Psoas muscle (tissue), 8 donors: ENCODE measurements around the gene RPTOR. TPM values are rescaled to one million over a fixed set of nuclear protein-coding genes. Genes with fewer than 3 reads are reported as not detected.

Source experiments
- ATAC-seq, 4 donors: fragments of 200-7000 bp; cut with Tn5 transposase; one replicate each; pipeline ENCODE4 v1.9.1; 2020; ENCODE audit warnings: moderate library complexity in 3 of 4, mild to moderate bottlenecking in 2 of 4
- DNase-seq, 2 donors: peaks; one replicate each; pipeline ENCODE4 v3.0.0-alpha.2; 2020
- H3K27ac ChIP-seq: fragments of 200-600 bp; one replicate; pipeline ENCODE4 v1.8.0; 2022
- H3K27me3 ChIP-seq, 3 donors: fragments of 200-600 bp in 1 of 3; one replicate each; pipeline versions ENCODE4 v1.6.1 to v1.8.0; 2013 to 2022; ENCODE audit warnings: low read length in 2 of 3, mild to moderate bottlenecking in 2 of 3, moderate library complexity in 1 of 3; ENCODE audit not compliant: insufficient read depth in 3 of 3
- H3K36me3 ChIP-seq, 2 donors: fragments of 200-600 bp in 1 of 2; one replicate each; pipeline versions ENCODE4 v1.6.1 to v1.8.0; 2013 to 2022; ENCODE audit warnings: low read depth in 1 of 2, mild to moderate bottlenecking in 1 of 2, moderate library complexity in 1 of 2; ENCODE audit not compliant: insufficient read depth in 1 of 2
- H3K4me1 ChIP-seq: fragments of 200-600 bp; one replicate; pipeline ENCODE4 v1.8.0; 2022
- H3K4me3 ChIP-seq: fragments of 200-600 bp; one replicate; pipeline ENCODE4 v1.8.0; 2022; ENCODE audit warnings: mild to moderate bottlenecking
- H3K9me3 ChIP-seq: fragments of 200-600 bp; one replicate; pipeline ENCODE4 v1.8.0; 2022
- CTCF ChIP-seq: fragments of 200-600 bp; IDR thresholded peaks from one replicate; pipeline ENCODE4 v1.8.0; 2022; ENCODE audit warnings: antibody characterized with exemption
- WGBS, 3 donors: extraction: QIAGEN DNeasy Blood & Tissue Kit; methylation state at CpG; one replicate each; pipeline versions ENCODE4 v1.1.6 to v1.1.7; 2013; 5-methylcytosine and 5-hydroxymethylcytosine counted together
- intact Hi-C, 2 donors: fragments of 100-400 bp; cut with DNase I; formaldehyde crosslinking; loops; one replicate each; pipeline versions ENCODE4 v1.11.0 to v1.14.2; 2022
- polyA plus RNA-seq, 3 donors: library from polyadenylated mRNA; stranded (reverse); fragments of 200-250 nt; gene quantifications; one replicate each; pipeline ENCODE4 v1.2.3, GENCODE V29; 2013
- total RNA-seq, 4 donors: library from RNA; stranded (reverse); fragmentation: NEBNext Ultra II Directional in 2 of 4; extraction: Animal tissue kit (Norgen Biotek cat#: 25700) in 2 of 4; gene quantifications; one replicate each; pipeline versions ENCODE4 v1.2.1 to v1.2.4, GENCODE V29; 2021 to 2023
- donor health status: healthy with polysubstance abuse.
- donor health status: DM: no; HTN: no; CAD: no; lungs with moderate emphysema.
- donor health status: Bipolar disorder and iron deficiency.
- donor health status: healthy.
- donor health status: DM: yes; HTN: yes; CAD: no.
- donor health status: DM: no; HTN: no; CAD: no.
- donor health status: DM: no; HTN: no; CAD: no.
- donor health status: DM: yes; HTN: yes; CAD: no.

Gene RPTOR
- total and polyA plus RNA-seq, 7 donors: 13.6 to 82.2 (median 32.5) TPM

- Histone ChIP-seq H3K4me1 (peaks cover 20% of the 10 kb centered on the region), H3K9me3 (no peaks in the 10 kb centered on the region), H3K27ac (no peak overlapping the region), H3K36me3 (peaks cover 0 to 12% of the 10 kb centered on the region in 2 donors), H3K27me3 (peaks cover 0 to 3% (median 0%) of the 10 kb centered on the region in 3 donors), H3K4me3 (no peak overlapping the region)
- ATAC-seq: peak in 2 of 4 donors; percentile 7 to 25
- WGBS, 3 donors: 34 to 58% (median 35%) methylated on average over 10 of the region's 10 CpGs
- peak in 1 of 2 donors; percentile 50 for DNase-seq
- intact Hi-C loops: loop anchor here in 1 of 2 donors (10.0 kb wide), 1 partner anchor 105 kb away; no protein-coding TSS in a partner anchor
- TF ChIP-seq CTCF: no peak
Measured at GRCh38 chr17:80969674-80970043, 425.0 kb downstream of the RPTOR start.

GRCh38 chr17:80970044-80970761, 425.6 kb downstream of the RPTOR start:
- Histone ChIP-seq H3K9me3 (no peaks in the 10 kb centered on the region), H3K4me3 (no peak overlapping the region), H3K4me1 (peaks cover 20% of the 10 kb centered on the region), H3K36me3 (peaks cover 0 to 6% of the 10 kb centered on the region in 2 donors), H3K27ac (no peak overlapping the region), H3K27me3 (peaks cover 0 to 3% (median 0%) of the 10 kb centered on the region in 3 donors)
- DNase-seq: peak; percentile 62 to 80
- intact Hi-C loops: loop anchor here in 1 of 2 donors (10.0 kb wide), 1 partner anchor 105 kb away; no protein-coding TSS in a partner anchor
- peak; percentile 68 to 78 (median 74) for ATAC-seq
- TF ChIP-seq CTCF: peak; percentile 54
- WGBS, 3 donors: 14 to 16% (median 15%) methylated on average over 15 to 20 of the region's 20 CpGs

- ATAC-seq: no peak
- H3K27ac ChIP-seq: no peak overlapping the region
Measured at GRCh38 chr17:80970762-80971703, 426.4 kb downstream of the RPTOR start.

More at GRCh38 chr17:80970762-80971703, 426.4 kb downstream of the RPTOR start:
- peaks cover 0 to 3% (median 0%) of the 10 kb centered on the region in 3 donors for H3K27me3 ChIP-seq
- H3K9me3 ChIP-seq: no peaks in the 10 kb centered on the region
- H3K4me1 ChIP-seq: peaks cover 20% of the 10 kb centered on the region
- intact Hi-C loops: loop anchor here in 1 of 2 donors (10.0 kb wide), 1 partner anchor 106 kb away; no protein-coding TSS in a partner anchor
- 41 to 46% (median 43%) methylated on average over 25 to 26 of the region's 26 CpGs for WGBS, 3 donors
- TF ChIP-seq CTCF: peak; percentile 2
- DNase-seq: peak in 1 of 2 donors; percentile 54
- no peaks in the 10 kb centered on the region for H3K36me3 ChIP-seq
- no peak overlapping the region for H3K4me3 ChIP-seq
